ENCODE results near the gene SYNGR3.
A peak's percentile ranks its signal among the peaks of the same experiment; 100 is the strongest.

The SYNGR3 gene

DNA sequence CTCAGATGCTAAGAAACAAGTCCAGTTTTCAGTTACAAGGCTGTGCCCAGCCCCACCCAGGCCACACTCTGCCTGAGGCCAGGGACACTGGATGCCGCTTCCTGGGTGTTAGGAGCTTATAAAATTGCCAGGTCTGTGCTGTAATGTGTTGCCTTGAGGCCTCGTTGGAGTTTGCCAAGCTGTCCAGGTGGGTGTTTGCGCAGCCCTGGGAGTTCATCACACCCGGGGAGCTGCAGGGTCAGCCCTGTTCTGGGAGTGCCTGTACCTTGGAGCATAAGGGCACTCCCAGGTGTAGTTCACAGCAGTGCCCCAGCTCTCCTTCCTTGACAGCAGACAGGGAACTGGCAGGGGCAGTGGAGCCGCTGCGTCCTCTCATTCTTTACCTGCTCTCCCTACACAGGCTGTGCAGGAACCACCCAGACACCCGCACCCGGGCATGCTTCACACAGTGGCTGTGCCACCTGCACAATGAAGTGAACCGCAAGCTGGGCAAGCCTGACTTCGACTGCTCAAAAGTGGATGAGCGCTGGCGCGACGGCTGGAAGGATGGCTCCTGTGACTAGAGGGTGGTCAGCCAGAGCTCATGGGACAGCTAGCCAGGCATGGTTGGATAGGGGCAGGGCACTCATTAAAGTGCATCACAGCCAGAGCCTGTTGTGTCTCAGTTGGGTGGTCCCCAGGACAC is 4.2 kb upstream of the SYNGR3 start:
- no peak for DNase-seq
- in situ Hi-C loops (cut with HindIII; ENCODE audit: low pct_ligation_motif_present, low pct_unique_long_range_greater_than_20kb, low sequenced_read_pairs): no loop called here

- in situ Hi-C loops (cut with HindIII; ENCODE audit: low pct_ligation_motif_present, low pct_unique_long_range_greater_than_20kb, low sequenced_read_pairs): no loop called here
- no peak for DNase-seq
These were observed 2.6 kb upstream of the SYNGR3 start for GRCh38 chr16:1987198-1987597.

GRCh38 chr16:1990101-1990350 is 256 bp downstream of the SYNGR3 start:
- in situ Hi-C loops (cut with HindIII; ENCODE audit: low pct_ligation_motif_present, low pct_unique_long_range_greater_than_20kb, low sequenced_read_pairs): no loop called here
- DNase-seq: no peak

- DNase-seq: peak; percentile 20
- in situ Hi-C loops (cut with HindIII; ENCODE audit: low pct_ligation_motif_present, low pct_unique_long_range_greater_than_20kb, low sequenced_read_pairs): no loop called here
These were observed 773 bp downstream of the SYNGR3 start for GRCh38 chr16:1990351-1991134.

- in situ Hi-C loops (cut with HindIII; ENCODE audit: low pct_ligation_motif_present, low pct_unique_long_range_greater_than_20kb, low sequenced_read_pairs): no loop called here
- no peak for DNase-seq
These were observed 1.4 kb downstream of the SYNGR3 start for GRCh38 chr16:1991135-1991551.

- in situ Hi-C loops (cut with HindIII; ENCODE audit: low pct_ligation_motif_present, low pct_unique_long_range_greater_than_20kb, low sequenced_read_pairs): no loop called here
These were observed 1.8 kb downstream of the SYNGR3 start for GRCh38 chr16:1991588-1991947.

DNA sequence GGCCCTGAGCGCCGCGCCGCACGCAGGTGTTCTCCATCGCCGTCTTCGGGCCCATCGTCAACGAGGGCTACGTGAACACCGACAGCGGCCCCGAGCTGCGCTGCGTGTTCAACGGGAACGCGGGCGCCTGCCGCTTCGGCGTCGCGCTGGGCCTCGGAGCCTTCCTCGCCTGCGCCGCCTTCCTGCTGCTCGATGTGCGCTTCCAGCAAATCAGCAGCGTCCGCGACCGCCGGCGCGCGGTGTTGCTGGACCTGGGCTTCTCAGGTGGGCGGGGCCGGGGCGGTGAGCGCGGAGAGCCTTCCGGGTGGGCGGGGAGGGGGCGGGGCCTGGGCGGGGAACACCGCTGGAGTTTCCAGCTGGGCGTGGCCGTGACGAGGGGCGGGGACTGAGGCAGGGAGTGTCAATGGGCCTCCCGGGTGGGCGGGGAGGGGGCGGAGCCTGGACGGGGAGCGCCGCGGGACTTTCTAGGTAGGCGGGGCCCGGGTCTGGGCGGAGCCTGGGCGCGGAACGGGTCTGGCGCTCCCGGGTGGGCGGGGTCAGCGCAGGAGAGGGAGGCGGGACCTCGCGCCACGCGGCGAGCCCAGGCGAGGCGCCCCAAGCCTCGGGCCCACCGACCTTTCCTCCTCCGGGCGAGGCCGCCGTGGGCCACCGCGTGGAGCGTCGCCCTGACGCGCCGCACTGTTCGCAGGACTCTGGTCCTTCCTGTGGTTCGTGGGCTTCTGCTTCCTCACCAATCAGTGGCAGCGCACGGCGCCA is 2.4 kb downstream of the SYNGR3 start:
- in situ Hi-C loops (cut with HindIII; ENCODE audit: low pct_ligation_motif_present, low pct_unique_long_range_greater_than_20kb, low sequenced_read_pairs): no loop called here
- peak; percentile 50 for DNase-seq

More at GRCh38 chr16:1991588-1991947, 1.8 kb downstream of the SYNGR3 start:
- DNase-seq: no peak

DNA sequence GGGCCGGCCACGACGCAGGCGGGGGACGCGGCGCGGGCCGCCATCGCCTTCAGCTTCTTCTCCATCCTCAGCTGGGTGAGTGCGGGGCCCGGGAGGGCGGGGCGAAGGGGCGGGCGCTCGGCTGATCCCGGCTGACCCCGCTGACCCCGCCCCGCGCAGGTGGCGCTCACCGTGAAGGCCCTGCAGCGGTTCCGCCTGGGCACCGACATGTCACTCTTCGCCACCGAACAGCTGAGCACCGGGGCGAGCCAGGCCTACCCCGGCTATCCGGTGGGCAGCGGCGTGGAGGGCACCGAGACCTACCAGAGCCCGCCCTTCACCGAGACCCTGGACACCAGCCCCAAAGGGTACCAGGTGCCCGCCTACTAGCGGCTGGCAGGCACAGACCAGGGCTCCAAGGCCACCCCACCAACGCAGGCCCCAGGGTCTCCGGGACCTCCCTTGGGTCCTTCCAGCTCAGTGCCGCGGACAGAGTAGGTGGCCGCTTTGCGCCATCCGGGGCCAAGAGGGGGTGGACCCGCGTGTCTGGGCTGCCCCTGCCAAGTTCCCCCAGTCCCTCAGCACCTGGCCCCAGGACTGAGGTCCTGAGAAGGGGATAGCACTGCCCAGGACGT is 3.0 kb downstream of the SYNGR3 start:
- no peak for DNase-seq
- in situ Hi-C loops (cut with HindIII; ENCODE audit: low pct_ligation_motif_present, low pct_unique_long_range_greater_than_20kb, low sequenced_read_pairs): no loop called here

DNA sequence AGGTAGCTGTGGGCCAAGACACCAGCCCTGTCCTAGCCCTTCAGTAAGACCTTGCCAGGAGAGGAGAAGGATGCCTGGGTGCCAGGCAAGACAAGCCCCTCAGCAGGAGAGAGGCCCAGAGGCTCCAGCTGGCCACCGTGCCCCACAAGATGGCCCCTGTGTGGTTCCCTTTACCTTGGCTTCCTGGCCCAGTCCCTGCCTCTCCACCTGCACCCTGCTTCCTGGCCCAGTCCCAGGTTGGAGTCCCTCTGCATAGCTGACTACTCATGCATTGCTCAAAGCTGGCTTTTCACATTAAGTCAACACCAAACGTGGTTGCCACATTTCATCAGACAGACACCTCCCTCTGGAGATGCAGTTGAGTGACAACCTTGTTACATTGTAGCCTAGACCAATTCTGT is 4.0 kb downstream of the SYNGR3 start:
- in situ Hi-C loops (cut with HindIII; ENCODE audit: low pct_ligation_motif_present, low pct_unique_long_range_greater_than_20kb, low sequenced_read_pairs): no loop called here

DNA sequence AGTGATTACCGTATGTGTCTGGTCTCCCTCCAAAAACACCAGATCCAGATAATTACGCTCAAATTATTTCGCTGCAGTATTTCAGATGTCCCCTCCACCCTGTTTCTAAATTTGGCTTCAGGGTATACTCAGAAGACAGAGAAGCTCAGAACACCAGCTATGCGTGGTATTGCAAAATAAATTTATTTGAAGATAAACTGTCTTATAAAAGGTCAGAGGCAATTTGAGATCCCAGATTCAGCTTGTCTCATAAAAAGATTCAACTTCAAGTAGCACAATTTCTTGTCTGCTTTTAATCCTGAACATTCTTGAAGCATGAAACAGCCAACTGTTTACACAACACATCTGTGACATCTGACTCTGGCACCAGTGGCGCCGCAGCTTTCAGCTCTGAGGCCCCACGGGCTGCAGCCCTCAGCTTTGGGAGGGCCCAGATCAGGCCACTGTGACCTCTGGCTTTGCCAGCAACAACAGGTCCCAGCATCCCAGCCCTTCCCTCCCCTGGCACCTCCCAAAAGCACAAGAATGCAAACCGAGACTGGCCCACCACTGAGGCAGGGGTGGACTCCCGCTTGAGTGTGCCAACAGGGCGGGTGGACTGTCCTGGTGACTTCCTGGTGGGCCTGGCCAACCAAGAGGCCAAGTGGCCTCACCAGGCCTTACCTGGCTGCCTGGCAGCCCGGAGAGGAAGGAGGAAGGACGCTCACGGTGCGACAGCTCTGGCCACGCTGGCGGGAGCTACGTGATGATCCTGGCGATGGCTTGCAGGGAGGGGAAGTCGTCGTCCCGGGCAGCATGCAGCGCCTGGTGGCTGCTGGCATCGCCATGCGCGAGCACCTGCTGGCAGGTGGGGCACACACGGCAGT is 8.0 kb downstream of the SYNGR3 start:
- DNase-seq: no peak
- in situ Hi-C loops (cut with HindIII; ENCODE audit: low pct_ligation_motif_present, low pct_unique_long_range_greater_than_20kb, low sequenced_read_pairs): no loop called here

More for the DNA sequence above, 4.0 kb downstream of the SYNGR3 start:
- DNase-seq: peak; percentile 77

GRCh38 chr16:1998360-1998835 is 8.6 kb downstream of the SYNGR3 start:
- in situ Hi-C loops (cut with HindIII; ENCODE audit: low pct_ligation_motif_present, low pct_unique_long_range_greater_than_20kb, low sequenced_read_pairs): no loop called here
- no peak for DNase-seq

DNA sequence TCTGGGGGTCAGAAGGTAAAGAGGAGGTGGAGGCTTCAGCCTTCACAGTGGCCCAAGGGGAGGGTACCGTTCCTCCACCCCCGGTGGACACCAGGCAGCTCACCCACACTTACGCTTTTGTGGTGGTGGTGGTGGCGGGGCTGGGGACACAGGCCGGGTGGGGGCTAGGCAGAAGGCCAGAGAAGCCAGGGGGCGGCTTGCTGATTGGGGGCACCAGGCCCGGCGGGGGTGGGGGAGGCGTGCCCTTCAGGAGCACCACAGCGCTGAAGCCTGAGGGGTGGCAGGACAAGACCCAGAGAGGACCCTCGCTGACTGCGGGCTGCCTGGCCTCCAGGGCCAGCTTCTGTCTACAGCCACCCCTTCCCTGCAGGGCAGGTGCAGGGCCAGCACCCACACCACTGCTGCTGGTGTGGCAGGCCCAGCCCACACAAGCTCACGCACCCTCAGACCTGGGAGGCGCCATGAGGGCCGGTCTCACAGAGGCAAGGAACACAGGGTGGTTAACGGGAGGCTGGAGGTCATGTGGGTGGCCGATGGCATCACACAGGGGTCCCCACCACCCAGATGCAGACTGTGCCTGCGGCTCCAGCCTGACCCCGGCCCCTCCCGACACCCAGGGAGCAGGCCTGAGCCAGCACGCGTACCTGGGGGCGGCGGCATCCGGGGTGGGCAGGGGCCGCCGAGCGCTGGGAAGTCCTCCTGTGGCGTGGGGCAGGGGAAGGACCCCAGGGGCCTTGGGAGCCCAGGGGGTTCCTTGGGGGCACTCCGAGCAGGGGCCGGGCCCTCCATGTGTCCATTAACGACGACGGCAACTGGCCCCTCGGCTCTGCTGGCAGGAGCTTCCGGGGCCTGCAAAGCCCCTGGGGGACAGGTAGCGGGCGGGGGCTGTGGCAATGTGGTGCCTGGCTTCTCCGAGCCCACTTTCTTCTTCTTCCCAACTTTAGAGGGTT is 9.4 kb downstream of the SYNGR3 start:
- in situ Hi-C loops (cut with HindIII; ENCODE audit: low pct_ligation_motif_present, low pct_unique_long_range_greater_than_20kb, low sequenced_read_pairs): no loop called here

GRCh38 chr16:1999866-2000514 is 10.2 kb downstream of the SYNGR3 start:
- in situ Hi-C loops (cut with HindIII; ENCODE audit: low pct_ligation_motif_present, low pct_unique_long_range_greater_than_20kb, low sequenced_read_pairs): no loop called here
- no peak for DNase-seq

More for the DNA sequence above, 9.4 kb downstream of the SYNGR3 start:
- DNase-seq: no peak

- in situ Hi-C loops (cut with HindIII; ENCODE audit: low pct_ligation_motif_present, low pct_unique_long_range_greater_than_20kb, low sequenced_read_pairs): no loop called here
These were observed 11.3 kb downstream of the SYNGR3 start for GRCh38 chr16:2001035-2001434.

DNA sequence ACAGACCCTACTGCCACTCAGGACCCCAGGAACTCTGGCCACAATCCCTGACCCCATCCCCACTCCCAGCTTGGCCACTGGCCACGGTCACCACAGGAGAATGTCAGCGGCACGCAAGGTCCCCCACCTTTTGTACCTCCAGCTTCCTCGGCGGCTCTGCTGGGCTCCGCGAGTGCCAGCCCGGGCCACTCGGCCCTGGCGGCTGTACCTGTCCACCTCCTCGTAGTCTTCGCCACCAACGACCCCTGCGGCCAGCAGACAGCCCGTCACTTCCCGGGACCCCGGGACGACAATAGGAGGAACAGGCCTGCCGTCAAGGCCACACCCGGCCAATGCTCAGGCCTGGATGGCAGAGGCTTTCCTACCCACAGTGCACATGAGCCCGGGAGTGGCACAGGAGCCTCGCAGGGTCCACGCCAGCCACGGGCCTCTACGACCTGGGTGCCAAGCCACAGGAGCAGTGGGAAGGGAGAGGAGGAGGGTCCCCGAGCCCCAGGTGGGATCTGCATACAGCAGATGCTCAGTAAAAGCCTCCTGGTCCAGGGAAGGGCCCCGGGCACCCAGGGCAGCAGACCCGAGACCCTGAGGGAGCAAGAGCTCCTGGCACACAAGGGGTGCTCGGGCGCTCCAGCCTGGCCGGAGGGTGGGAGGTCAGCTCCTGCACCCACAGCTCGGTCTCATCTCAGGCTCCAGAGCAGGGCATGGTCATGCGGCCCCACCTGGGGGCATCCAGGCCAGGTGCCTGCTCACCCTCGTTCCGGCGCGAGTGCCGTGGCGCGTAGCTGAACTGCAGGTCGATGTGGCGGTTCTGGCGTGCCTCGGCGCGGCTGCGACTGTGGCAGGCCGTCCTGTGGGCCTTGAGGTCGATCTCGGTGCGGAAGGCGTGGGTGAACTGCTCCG is 11.9 kb downstream of the SYNGR3 start:
- DNase-seq: no peak
- in situ Hi-C loops (cut with HindIII; ENCODE audit: low pct_ligation_motif_present, low pct_unique_long_range_greater_than_20kb, low sequenced_read_pairs): no loop called here

More at GRCh38 chr16:2001035-2001434, 11.3 kb downstream of the SYNGR3 start:
- DNase-seq: no peak
